K562 (cell line): ENCODE measurements around the gene WIPF3. TPM values are rescaled to one million over a fixed set of nuclear protein-coding genes. Genes with fewer than 3 reads are reported as not detected.
"Not testable (repeated sequence)": the region's sequence is repeated elsewhere in the genome, so short reads cannot be mapped to it uniquely, and the experiment has no call there.

ENCODE experiments used
- ATAC-seq: fragments of 200-7000 bp; cut with Tn5 transposase; 3 replicates; pipeline ENCODE4 v1.9.1; 2020; ENCODE audit warnings: moderate library complexity
- BruUV-seq: library from RNA; stranded (reverse); fragments of 400-500 nt; replicated peaks from 2 replicates; lab custom pipeline; 2021; lab: Mats Ljungman, UMichigan
- CTCF ChIA-PET: fragments of 300-600 bp; formaldehyde crosslinking; extraction: SDS; loops from one replicate; lab custom pipeline; 2021; ENCODE audit warnings: low intra/inter-chr PET ratio; lab: Yijun Ruan, JAX
- POLR2A ChIA-PET: fragments of 300-600, 350-650 bp; sonication (Branson Sonifier 250); formaldehyde crosslinking; extraction: SDS; loops from one replicate; lab custom pipeline; 2021; ENCODE audit warnings: antibody characterized with exemption, inconsistent platforms; lab: Yijun Ruan, JAX
- DNase-seq, 4 experiments: peaks; one replicate each; pipeline versions ENCODE4 v3.0.0 to v3.0.0-alpha.2; 2011 to 2018; ENCODE audit warnings: low spot score in 3 of 4, mixed read lengths in 3 of 4; ENCODE audit errors: extremely low read depth in 1 of 4
- FAIRE-seq: peaks from 2 replicates; lab custom pipeline; 2011; peaks lifted over from hg19 to GRCh38; lab: Jason Lieb, UNC
- H2AFZ ChIP-seq: 2 replicates; pipeline ENCODE4 v1.6.0; 2011; ENCODE audit warnings: low read depth, low read length, control low read depth, inconsistent platforms
- H3K27ac ChIP-seq: fragments of 200-600 bp; 3 replicates; pipeline ENCODE4 v1.8.0; 2011; ENCODE audit warnings: low read depth, mild to moderate bottlenecking, control low read depth, inconsistent platforms, low read length, moderate library complexity, mixed read lengths; ENCODE audit errors: extremely low read depth
- H3K27me3 ChIP-seq, 2 experiments: fragments of 300-600 bp in 1 of 2; 2 replicates in 1 of 2; 3 replicates in 1 of 2; pipeline versions ENCODE4 v1.6.0 to v1.8.0; 2011; ENCODE audit warnings: inconsistent platforms in 2 of 2, low read length in 2 of 2, mild to moderate bottlenecking in 1 of 2, mixed read lengths in 1 of 2, moderate library complexity in 1 of 2; ENCODE audit not compliant: control insufficient read depth in 2 of 2, insufficient read depth in 2 of 2
- H3K36me3 ChIP-seq: fragments of 300-600 bp; 3 replicates; pipeline ENCODE4 v1.8.0; 2011; ENCODE audit warnings: mild to moderate bottlenecking, low read length, inconsistent platforms; ENCODE audit not compliant: control insufficient read depth, insufficient read depth
- H3K4me1 ChIP-seq, 2 experiments: fragments of 200-600 bp in 1 of 2; replicated peaks in 1 of 2; 2 replicates in 1 of 2; 3 replicates in 1 of 2; pipeline versions ENCODE4 v1.5.1 to v1.8.0; 2011; ENCODE audit warnings: inconsistent platforms in 2 of 2, low read length in 2 of 2, mild to moderate bottlenecking in 1 of 2, mixed read lengths in 1 of 2, moderate library complexity in 1 of 2; ENCODE audit not compliant: control insufficient read depth in 2 of 2, insufficient read depth in 2 of 2
- H3K4me2 ChIP-seq: 2 replicates; pipeline ENCODE4 v1.6.1; 2011; ENCODE audit warnings: low read length, control low read depth, inconsistent platforms, mixed read lengths; ENCODE audit not compliant: insufficient read depth
- H3K4me3 ChIP-seq: fragments of 200-600 bp; sonication (generic), shearing (Covaris generic); 2 replicates; pipeline ENCODE4 v1.5.1; 2016; ENCODE audit warnings: control low read depth, inconsistent platforms
- H3K79me2 ChIP-seq: fragments of 200-600 bp; 3 replicates; pipeline ENCODE4 v1.8.0; 2011; ENCODE audit warnings: low read length, inconsistent platforms; ENCODE audit not compliant: control insufficient read depth, insufficient read depth
- H3K9ac ChIP-seq, 2 experiments: 2 replicates each; pipeline versions ENCODE4 v1.6.0 to v1.6.1; 2011; ENCODE audit warnings: low read depth in 2 of 2, low read length in 2 of 2, control low read depth in 1 of 2, inconsistent platforms in 1 of 2, mild to moderate bottlenecking in 1 of 2, mixed read lengths in 1 of 2; ENCODE audit not compliant: insufficient read depth in 1 of 2
- H3K9me1 ChIP-seq: one replicate; pipeline ENCODE4 v1.6.0; 2011; ENCODE audit warnings: inconsistent platforms, mild to moderate bottlenecking, low read length, moderate library complexity; ENCODE audit not compliant: control insufficient read depth, insufficient read depth
- H3K9me3 ChIP-seq: replicated peaks from 2 replicates; pipeline ENCODE4 v1.5.1; 2011; ENCODE audit warnings: low read depth, low read length, inconsistent platforms; ENCODE audit not compliant: control insufficient read depth, insufficient read depth
- H4K20me1 ChIP-seq: replicated peaks from 2 replicates; pipeline ENCODE4 v1.6.1; 2011; ENCODE audit warnings: low read length, inconsistent platforms, mixed read lengths; ENCODE audit not compliant: control insufficient read depth, insufficient read depth
- ARHGAP35 ChIP-seq: fragments of 450-650 bp; IDR thresholded peaks from 2 replicates; pipeline ENCODE4 v1.6.1; 2018; ENCODE audit not compliant: partially characterized antibody
- FOXJ2 ChIP-seq: fragments of 200-800 bp; sonication (Bioruptor generic); IDR thresholded peaks from 2 replicates; pipeline ENCODE4 v1.6.1; 2016; ENCODE audit warnings: missing genetic modification characterization, missing compliant biosample characterization
- KAT2B ChIP-seq: IDR thresholded peaks from one replicate; pipeline ENCODE4 v1.6.1; 2012; ENCODE audit warnings: low read depth, mild to moderate bottlenecking, control low read depth, inconsistent platforms, low read length, moderate library complexity
- PPARD ChIP-seq: fragments of 250-450 bp; sonication (Bioruptor Pico); IDR thresholded peaks from 2 replicates; pipeline ENCODE4 v1.8.0; 2022; ENCODE audit warnings: inconsistent platforms, mild to moderate bottlenecking, moderate library complexity
- RBBP5 ChIP-seq: fragments of 200-600 bp; sonication (generic); IDR thresholded peaks from 2 replicates; pipeline ENCODE4 v1.6.1; 2012; ENCODE audit warnings: borderline replicate concordance, mild to moderate bottlenecking, low read length, control low read depth, inconsistent platforms; ENCODE audit not compliant: insufficient read depth, poor library complexity, severe bottlenecking
- RUNX1 ChIP-seq: sonication (generic); IDR thresholded peaks from 2 replicates; pipeline ENCODE4 v1.6.1; 2016; ENCODE audit warnings: antibody characterized with exemption, low read depth
- SIRT6 ChIP-seq: IDR thresholded peaks from one replicate; pipeline ENCODE4 v1.6.1; 2012; ENCODE audit warnings: low read depth, mild to moderate bottlenecking, control low read depth, inconsistent platforms, low read length, moderate library complexity
- SP2 ChIP-seq: IDR thresholded peaks from 2 replicates; pipeline ENCODE4 v1.6.1; 2011; ENCODE audit warnings: mild to moderate bottlenecking, low read depth, low read length, moderate library complexity; ENCODE audit not compliant: poor library complexity, severe bottlenecking; ENCODE audit errors: extremely low read depth
- XRCC4 ChIP-seq: IDR thresholded peaks from one replicate; pipeline ENCODE4 v1.6.1; 2011; ENCODE audit not compliant: insufficient read depth, insufficient read length; ENCODE audit errors: extremely low read depth
- ZNF740 ChIP-seq, 3 experiments: fragments of 200-800 bp in 1 of 3; sonication (Bioruptor generic) in 1 of 3; sonication (generic) in 1 of 3; formaldehyde crosslinking in 1 of 3; IDR thresholded peaks; 2 replicates each; pipeline versions ENCODE4 v1.6.1 to v1.8.0; 2016 to 2022; ENCODE audit warnings: mild to moderate bottlenecking in 2 of 3, missing compliant biosample characterization in 2 of 3, missing genetic modification characterization in 2 of 3, missing genetic modification reagents in 1 of 3
- WGBS: fragments of 100-300 bp; shearing (Covaris generic); methylation state at CpG from one replicate; pipeline ENCODE4 v1.1.6; 2016; ENCODE audit warnings: low coverage, mixed read lengths; ENCODE audit not compliant: insufficient coverage; ENCODE audit errors: missing lambda C conversion rate; 5-methylcytosine and 5-hydroxymethylcytosine counted together
- in situ Hi-C: fragments of 300-500 bp; cut with MboI; formaldehyde crosslinking; loops from 4 replicates; pipeline ENCODE4 v1.15.0; 2018; ENCODE audit warnings: inconsistent platforms, mixed read lengths
- intact Hi-C: fragments of 100-400 bp; cut with micrococcal nuclease; formaldehyde crosslinking; loops from 2 replicates; pipeline ENCODE4 v1.14.2; 2022
- polyA plus RNA-seq, 8 experiments: library from polyadenylated mRNA; depleted of rRNA in 4 of 8; stranded (reverse) in 5 of 8; unstranded in 3 of 8; fragments of >200 nt; fragmentation: Nextera tagmentation in 2 of 8; fragmentation: Illumina TruSeq in 1 of 8; extraction: Ambion mirVana in 2 of 8; extraction: Trizol in 1 of 8; gene quantifications; 2 replicates each; pipeline versions ENCODE4 v1.2.1 to v1.2.3, GENCODE V29; 2011 to 2014; ENCODE audit warnings: inconsistent platforms in 1 of 8, missing spikeins in 1 of 8
- total RNA-seq, 7 experiments: library from RNA; depleted of rRNA in 6 of 7; stranded (reverse); fragments of >200 nt in 6 of 7; fragmentation: Illumina TruSeq in 2 of 7; extraction: Trizol in 2 of 7; gene quantifications; 2 replicates each; pipeline versions ENCODE4 v1.2.1 to v1.2.3, GENCODE V29; 2011 to 2021; ENCODE audit warnings: low replicate concordance in 1 of 7
- TF ChIP-seq, protein P1 (sequence below), 2 experiments: fragments of 200-800 bp in 1 of 2; sonication (Bioruptor generic) in 1 of 2; sonication (generic) in 1 of 2; formaldehyde crosslinking in 1 of 2; IDR thresholded peaks in 1 of 2; conservative IDR thresholded peaks in 1 of 2; 2 replicates each; pipeline versions ENCODE4 v1.5.0 to v1.6.1; 2016 to 2020; ENCODE audit warnings: missing compliant biosample characterization in 1 of 2, missing genetic modification characterization in 1 of 2, missing genetic modification reagents in 1 of 2
- TF ChIP-seq, protein P2 (sequence below): fragments of 250-450 bp; sonication (Bioruptor Pico); IDR thresholded peaks from 2 replicates; pipeline ENCODE4 v1.4.0; 2020; ENCODE audit warnings: mild to moderate bottlenecking, moderate library complexity

Gene WIPF3
- total and polyA plus RNA-seq, 9 of the 15 experiments (the other 6 are each of a cell fraction or from before 2014, with no cell fraction given) = 0.18 to 3.2 (median 1.7) TPM

DNA sequence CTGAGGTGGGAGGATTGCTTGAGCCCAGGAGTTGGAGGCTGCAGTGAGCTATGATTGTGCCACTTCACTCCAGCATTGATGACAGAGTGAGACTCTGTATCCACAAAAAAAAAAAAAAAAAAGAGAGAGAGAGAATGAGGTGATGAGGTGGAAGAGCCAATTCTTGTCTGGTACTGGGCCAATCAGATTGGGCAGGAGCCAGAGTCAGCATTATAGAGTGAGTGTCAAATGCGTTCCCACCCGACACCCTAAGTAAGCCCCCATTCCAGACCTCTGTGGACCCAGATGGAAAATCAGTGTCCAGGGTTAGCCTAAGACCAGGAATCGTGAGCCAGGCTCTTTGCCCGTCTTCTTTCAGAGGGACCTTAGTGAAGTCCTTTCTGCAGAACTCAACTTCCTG, 83.9 kb downstream of the WIPF3 start (continued):
- no peak for TF ChIP-seq ARHGAP35
- TF ChIP-seq RUNX1 = no peak
- TF ChIP-seq KAT2B = no peak
- TF ChIP-seq SP2 = no peak
- TF ChIP-seq XRCC4 = no peak
- no peak for TF ChIP-seq SIRT6
- TF ChIP-seq FOXJ2 (tag) = no peak
- no peak for TF ChIP-seq RBBP5
- TF ChIP-seq PPARD (CRISPR knock-in tag) = no peak
- TF ChIP-seq, protein P1, sequence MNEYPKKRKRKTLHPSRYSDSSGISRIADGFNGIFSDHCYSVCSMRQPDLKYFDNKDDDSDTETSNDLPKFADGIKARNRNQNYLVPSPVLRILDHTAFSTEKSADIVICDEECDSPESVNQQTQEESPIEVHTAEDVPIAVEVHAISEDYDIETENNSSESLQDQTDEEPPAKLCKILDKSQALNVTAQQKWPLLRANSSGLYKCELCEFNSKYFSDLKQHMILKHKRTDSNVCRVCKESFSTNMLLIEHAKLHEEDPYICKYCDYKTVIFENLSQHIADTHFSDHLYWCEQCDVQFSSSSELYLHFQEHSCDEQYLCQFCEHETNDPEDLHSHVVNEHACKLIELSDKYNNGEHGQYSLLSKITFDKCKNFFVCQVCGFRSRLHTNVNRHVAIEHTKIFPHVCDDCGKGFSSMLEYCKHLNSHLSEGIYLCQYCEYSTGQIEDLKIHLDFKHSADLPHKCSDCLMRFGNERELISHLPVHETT (CRISPR knock-in tag; conservative IDR thresholded peaks at IDR 0.05 in 1 of 2, IDR thresholded peaks at IDR 0.05 in 1 of 2) = no peak
- TF ChIP-seq ZNF740 (CRISPR knock-in tag; IDR thresholded peaks at IDR 0.05) = no peak
- TF ChIP-seq ZNF740 (tag; IDR thresholded peaks at IDR 0.05) = no peak
- TF ChIP-seq, protein P2, sequence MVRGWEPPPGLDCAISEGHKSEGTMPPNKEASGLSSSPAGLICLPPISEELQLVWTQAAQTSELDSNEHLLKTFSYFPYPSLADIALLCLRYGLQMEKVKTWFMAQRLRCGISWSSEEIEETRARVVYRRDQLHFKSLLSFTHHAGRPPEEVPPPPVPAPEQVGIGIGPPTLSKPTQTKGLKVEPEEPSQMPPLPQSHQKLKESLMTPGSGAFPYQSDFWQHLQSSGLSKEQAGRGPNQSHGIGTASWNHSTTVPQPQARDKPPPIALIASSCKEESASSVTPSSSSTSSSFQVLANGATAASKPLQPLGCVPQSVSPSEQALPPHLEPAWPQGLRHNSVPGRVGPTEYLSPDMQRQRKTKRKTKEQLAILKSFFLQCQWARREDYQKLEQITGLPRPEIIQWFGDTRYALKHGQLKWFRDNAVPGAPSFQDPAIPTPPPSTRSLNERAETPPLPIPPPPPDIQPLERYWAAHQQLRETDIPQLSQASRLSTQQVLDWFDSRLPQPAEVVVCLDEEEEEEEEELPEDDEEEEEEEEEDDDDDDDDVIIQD (CRISPR knock-in tag) = no peak

- in situ Hi-C loops, H3K9me1 ChIP-seq, POLR2A ChIA-PET, H3K4me3 ChIP-seq, DNase-seq, H4K20me1 ChIP-seq, H2AFZ ChIP-seq, H3K79me2 ChIP-seq, H3K9ac ChIP-seq, H3K36me3 ChIP-seq, H3K27ac ChIP-seq, ATAC-seq, FAIRE-seq, BruUV-seq, intact Hi-C loops, H3K9me3 ChIP-seq, H3K27me3 ChIP-seq, H3K4me2 ChIP-seq: not testable (repeated sequence)
- WGBS = 56% methylated on average over 2 of the region's 14 CpGs
- CTCF ChIA-PET = interaction anchor here (0.6 to 0.9 kb wide), 2 partner anchors 8 to 523 kb away, joined by 3 read pairs; no protein-coding TSS in a partner anchor
- peaks cover 2 to 17% of the 10 kb centered on the region in 2 experiments; a peak in 4 of 5 replicates for H3K4me1 ChIP-seq
Measured at GRCh38 chr7:29890786-29891185, 84.5 kb downstream of the WIPF3 start.
